ENCODE measurements around the gene CBL.

DNA sequence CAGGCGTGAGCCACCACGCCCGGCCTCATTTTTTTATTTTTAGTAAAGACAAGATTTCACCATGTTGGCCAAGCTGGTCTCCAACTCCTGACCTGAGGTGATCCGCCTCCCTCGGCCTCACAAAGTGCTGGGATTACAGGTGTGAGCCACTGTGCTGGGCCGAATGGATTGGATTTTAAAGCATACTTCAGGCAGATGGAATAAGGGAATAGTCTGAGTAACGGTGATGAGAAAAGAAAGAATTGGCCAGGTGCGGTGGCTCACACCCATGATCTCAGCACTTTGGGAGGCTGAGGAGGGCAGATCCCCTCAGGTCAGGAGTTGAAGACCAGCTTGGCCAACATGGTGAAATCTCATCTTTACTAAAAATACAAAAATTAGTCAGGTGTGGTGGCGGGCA, 2.1 kb upstream of the CBL start:
- TF ChIP-seq, protein P1, sequence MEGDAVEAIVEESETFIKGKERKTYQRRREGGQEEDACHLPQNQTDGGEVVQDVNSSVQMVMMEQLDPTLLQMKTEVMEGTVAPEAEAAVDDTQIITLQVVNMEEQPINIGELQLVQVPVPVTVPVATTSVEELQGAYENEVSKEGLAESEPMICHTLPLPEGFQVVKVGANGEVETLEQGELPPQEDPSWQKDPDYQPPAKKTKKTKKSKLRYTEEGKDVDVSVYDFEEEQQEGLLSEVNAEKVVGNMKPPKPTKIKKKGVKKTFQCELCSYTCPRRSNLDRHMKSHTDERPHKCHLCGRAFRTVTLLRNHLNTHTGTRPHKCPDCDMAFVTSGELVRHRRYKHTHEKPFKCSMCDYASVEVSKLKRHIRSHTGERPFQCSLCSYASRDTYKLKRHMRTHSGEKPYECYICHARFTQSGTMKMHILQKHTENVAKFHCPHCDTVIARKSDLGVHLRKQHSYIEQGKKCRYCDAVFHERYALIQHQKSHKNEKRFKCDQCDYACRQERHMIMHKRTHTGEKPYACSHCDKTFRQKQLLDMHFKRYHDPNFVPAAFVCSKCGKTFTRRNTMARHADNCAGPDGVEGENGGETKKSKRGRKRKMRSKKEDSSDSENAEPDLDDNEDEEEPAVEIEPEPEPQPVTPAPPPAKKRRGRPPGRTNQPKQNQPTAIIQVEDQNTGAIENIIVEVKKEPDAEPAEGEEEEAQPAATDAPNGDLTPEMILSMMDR (IDR thresholded peaks at IDR 0.05): no peak
- TF ChIP-seq POLR2A (IDR thresholded peaks at IDR 0.05): no peak
